GM18511 (cell line): ENCODE results near the gene NUDT22.
A peak's percentile ranks its signal among the peaks of the same experiment; 100 is the strongest.

ENCODE experiments used
- ATAC-seq: cut with Tn5 transposase; IDR thresholded peaks from one replicate; pipeline ENCODE4 v1.9.1; 2021; ENCODE audit warnings: mild to moderate bottlenecking, moderate library complexity; ENCODE audit not compliant: unreplicated experiment

The NUDT22 gene

GRCh38 chr11:64268025-64268892 is 42.2 kb downstream of the NUDT22 start:
- ATAC-seq, result no peak

GRCh38 chr11:64268893-64269539 is 42.9 kb downstream of the NUDT22 start:
- ATAC-seq, result peak; percentile 24

- ATAC-seq, result peak; percentile 69
Measured at GRCh38 chr11:64269540-64270220, 43.6 kb downstream of the NUDT22 start.

GRCh38 chr11:64275031-64275800 is 49.1 kb downstream of the NUDT22 start:
- no peak for ATAC-seq

- ATAC-seq, result no peak
Measured at GRCh38 chr11:64275841-64276240, 49.8 kb downstream of the NUDT22 start.

- ATAC-seq, result no peak
Measured at GRCh38 chr11:64276653-64277431, 50.8 kb downstream of the NUDT22 start.

GRCh38 chr11:64278576-64279190 is 52.6 kb downstream of the NUDT22 start:
- no peak for ATAC-seq
